HG03025 (cell line): ENCODE results near the gene ANKRD13C.

ENCODE experiments used
- ATAC-seq: cut with Tn5 transposase; IDR thresholded peaks from one replicate; pipeline ENCODE4 v1.9.1; 2021; ENCODE audit warnings: mild to moderate bottlenecking, moderate library complexity; ENCODE audit not compliant: unreplicated experiment, low FRiP score

Gene ANKRD13C

GRCh38 chr1:70311369-70311768 lies 43.2 kb downstream of the ANKRD13C start:
- no peak for ATAC-seq

- no peak for ATAC-seq
Observed at GRCh38 chr1:70299472-70299871, 55.0 kb downstream of the ANKRD13C start.

GRCh38 chr1:70295749-70296148 lies 58.8 kb downstream of the ANKRD13C start:
- ATAC-seq = no peak

- ATAC-seq = no peak
Observed at GRCh38 chr1:70293186-70293843, 61.2 kb downstream of the ANKRD13C start.

- no peak for ATAC-seq
Observed at GRCh38 chr1:70290218-70290617, 64.3 kb downstream of the ANKRD13C start.

- ATAC-seq = no peak
Observed at GRCh38 chr1:70288166-70288565, 66.4 kb downstream of the ANKRD13C start.

GRCh38 chr1:70286453-70286852 lies 68.1 kb downstream of the ANKRD13C start:
- ATAC-seq = no peak

GRCh38 chr1:70284366-70284765 lies 70.2 kb downstream of the ANKRD13C start:
- no peak for ATAC-seq

- no peak for ATAC-seq
Observed at GRCh38 chr1:70278710-70279109, 75.8 kb downstream of the ANKRD13C start.

GRCh38 chr1:70277875-70278274 lies 76.6 kb downstream of the ANKRD13C start:
- no peak for ATAC-seq

GRCh38 chr1:70265946-70266345 lies 88.6 kb downstream of the ANKRD13C start:
- ATAC-seq = no peak

GRCh38 chr1:70264839-70265238 lies 89.7 kb downstream of the ANKRD13C start:
- no peak for ATAC-seq

GRCh38 chr1:70256664-70257063 lies 97.9 kb downstream of the ANKRD13C start:
- ATAC-seq = no peak

- ATAC-seq = no peak
Observed at GRCh38 chr1:70248729-70249128, 105.8 kb downstream of the ANKRD13C start.

GRCh38 chr1:70247768-70248167 lies 106.8 kb downstream of the ANKRD13C start:
- ATAC-seq = no peak

GRCh38 chr1:70247122-70247521 lies 107.4 kb downstream of the ANKRD13C start:
- no peak for ATAC-seq

GRCh38 chr1:70239940-70240339 lies 114.6 kb downstream of the ANKRD13C start:
- no peak for ATAC-seq

- ATAC-seq = no peak
Observed at GRCh38 chr1:70234733-70235132, 119.8 kb downstream of the ANKRD13C start.

- no peak for ATAC-seq
Observed at GRCh38 chr1:70231475-70231874, 123.0 kb downstream of the ANKRD13C start.

GRCh38 chr1:70228670-70229069 lies 125.9 kb downstream of the ANKRD13C start:
- ATAC-seq = no peak

- ATAC-seq = no peak
Observed at GRCh38 chr1:70227439-70227838, 127.1 kb downstream of the ANKRD13C start.

- no peak for ATAC-seq
Observed at GRCh38 chr1:70224954-70225353, 129.6 kb downstream of the ANKRD13C start.

- ATAC-seq = no peak
Observed at GRCh38 chr1:70222716-70223235, 131.7 kb downstream of the ANKRD13C start.
